Measurements from ENCODE around the gene GALNT2.

The GALNT2 gene

DNA sequence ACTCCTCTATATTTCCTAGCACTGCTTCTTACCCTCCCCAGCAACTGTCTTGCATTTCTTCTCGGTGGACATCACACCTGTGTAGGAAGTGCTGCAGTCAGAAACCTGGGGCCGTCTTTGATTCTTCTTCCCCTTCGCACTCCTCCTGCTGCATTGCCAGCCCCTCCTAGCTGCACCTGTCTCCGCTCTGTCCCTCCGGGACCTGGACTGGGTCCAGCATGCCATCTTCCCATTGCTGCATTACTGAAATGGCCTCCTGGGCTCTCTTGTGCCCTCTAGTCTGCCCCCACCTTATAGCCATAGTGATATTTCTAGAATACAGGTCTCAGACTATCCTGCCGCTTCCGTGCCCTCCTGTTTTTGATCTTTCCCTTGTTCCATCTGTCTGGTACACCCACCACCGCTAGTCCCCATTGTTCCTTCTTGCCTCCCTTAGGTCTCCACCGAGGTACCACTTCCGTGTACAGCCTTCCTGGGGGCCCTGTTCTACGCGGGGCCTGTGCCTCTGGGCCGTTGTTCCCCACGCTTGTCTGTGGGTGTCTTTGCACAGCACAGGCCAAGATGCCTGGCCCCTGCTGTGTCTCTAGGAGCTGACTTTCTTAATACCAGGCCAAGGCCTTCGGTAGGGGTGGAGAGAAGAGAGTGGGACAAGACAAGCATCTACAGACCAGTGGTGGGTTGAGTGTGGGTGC, 107.6 kb downstream of the GALNT2 start:
- peaks cover 74% of the 10 kb centered on the region for H3K4me1 ChIP-seq (ENCODE audit: insufficient read depth, low read length, poor library complexity, severe bottlenecking)
- H4K20me1 ChIP-seq (ENCODE audit: insufficient read depth, low read length, poor library complexity, severe bottlenecking) = peaks cover 3% of the 10 kb centered on the region
- TF ChIP-seq EZH2phosphoT487 (IDR thresholded peaks at IDR 0.05; ENCODE audit: borderline replicate concordance) = no peak
- TF ChIP-seq, protein P1, sequence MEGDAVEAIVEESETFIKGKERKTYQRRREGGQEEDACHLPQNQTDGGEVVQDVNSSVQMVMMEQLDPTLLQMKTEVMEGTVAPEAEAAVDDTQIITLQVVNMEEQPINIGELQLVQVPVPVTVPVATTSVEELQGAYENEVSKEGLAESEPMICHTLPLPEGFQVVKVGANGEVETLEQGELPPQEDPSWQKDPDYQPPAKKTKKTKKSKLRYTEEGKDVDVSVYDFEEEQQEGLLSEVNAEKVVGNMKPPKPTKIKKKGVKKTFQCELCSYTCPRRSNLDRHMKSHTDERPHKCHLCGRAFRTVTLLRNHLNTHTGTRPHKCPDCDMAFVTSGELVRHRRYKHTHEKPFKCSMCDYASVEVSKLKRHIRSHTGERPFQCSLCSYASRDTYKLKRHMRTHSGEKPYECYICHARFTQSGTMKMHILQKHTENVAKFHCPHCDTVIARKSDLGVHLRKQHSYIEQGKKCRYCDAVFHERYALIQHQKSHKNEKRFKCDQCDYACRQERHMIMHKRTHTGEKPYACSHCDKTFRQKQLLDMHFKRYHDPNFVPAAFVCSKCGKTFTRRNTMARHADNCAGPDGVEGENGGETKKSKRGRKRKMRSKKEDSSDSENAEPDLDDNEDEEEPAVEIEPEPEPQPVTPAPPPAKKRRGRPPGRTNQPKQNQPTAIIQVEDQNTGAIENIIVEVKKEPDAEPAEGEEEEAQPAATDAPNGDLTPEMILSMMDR (conservative IDR thresholded peaks at IDR 0.05; ENCODE audit: low read length) = no peak
- no peaks in the 10 kb centered on the region for H3F3A ChIP-seq (ENCODE audit: low read depth)
- H3K4me3 ChIP-seq (ENCODE audit: low read length, poor library complexity, severe bottlenecking) = no peak overlapping the region
- no peaks in the 10 kb centered on the region for H3K9me3 ChIP-seq (ENCODE audit: insufficient read depth, low read depth, low read length)
- H3K9ac ChIP-seq (ENCODE audit: low read depth, low read length, poor library complexity, severe bottlenecking) = peak overlapping the region; percentile 55
- H3K79me2 ChIP-seq (ENCODE audit: insufficient read depth, low read length) = peaks cover 97% of the 10 kb centered on the region
- peak overlapping the region; percentile 57 for H3K4me2 ChIP-seq (ENCODE audit: low read depth, low read length, poor library complexity, severe bottlenecking)
- no peak overlapping the region for H2AFZ ChIP-seq (ENCODE audit: low read length)
- H3K36me3 ChIP-seq (ENCODE audit: insufficient read depth, low read length) = peaks cover 34% of the 10 kb centered on the region; the same call in 1 of the 2 replicates
- H3K27me3 ChIP-seq (ENCODE audit: insufficient read depth, low read length, poor library complexity, severe bottlenecking) = no peaks in the 10 kb centered on the region
- H3K9me2 ChIP-seq (replicated peaks; ENCODE audit: low read depth, low read length) = no peaks in the 10 kb centered on the region

DNA sequence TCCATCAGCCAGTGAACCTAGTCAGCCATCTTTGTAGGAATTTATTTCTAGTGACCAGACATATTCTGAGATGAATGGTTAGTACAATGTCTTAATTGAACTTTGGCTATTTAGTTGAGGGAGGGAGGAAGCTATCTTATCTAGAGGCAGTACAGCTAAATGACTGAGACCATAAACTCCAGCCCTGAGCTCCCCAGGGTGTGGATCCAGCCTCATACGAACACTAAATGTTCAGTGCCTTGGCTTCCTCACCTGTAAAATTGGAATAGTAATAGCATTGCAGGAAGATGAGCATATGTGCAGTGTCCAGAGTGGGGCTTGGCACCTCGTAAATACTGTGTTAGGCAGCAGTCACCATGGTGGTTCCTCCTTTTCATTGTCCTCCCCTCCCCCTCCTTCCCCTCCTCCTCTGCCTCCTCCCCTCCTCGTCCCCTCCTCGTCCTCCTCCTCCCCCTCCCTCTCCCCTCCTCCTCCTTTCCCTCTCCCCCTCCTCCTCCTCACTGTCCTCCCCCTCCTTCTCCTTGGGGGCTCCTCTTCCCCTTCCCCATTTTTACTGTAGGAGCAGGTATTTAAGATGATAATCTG, 108.2 kb downstream of the GALNT2 start:
- no peaks in the 10 kb centered on the region for H3K9me3 ChIP-seq (ENCODE audit: insufficient read depth, low read depth, low read length)

DNA sequence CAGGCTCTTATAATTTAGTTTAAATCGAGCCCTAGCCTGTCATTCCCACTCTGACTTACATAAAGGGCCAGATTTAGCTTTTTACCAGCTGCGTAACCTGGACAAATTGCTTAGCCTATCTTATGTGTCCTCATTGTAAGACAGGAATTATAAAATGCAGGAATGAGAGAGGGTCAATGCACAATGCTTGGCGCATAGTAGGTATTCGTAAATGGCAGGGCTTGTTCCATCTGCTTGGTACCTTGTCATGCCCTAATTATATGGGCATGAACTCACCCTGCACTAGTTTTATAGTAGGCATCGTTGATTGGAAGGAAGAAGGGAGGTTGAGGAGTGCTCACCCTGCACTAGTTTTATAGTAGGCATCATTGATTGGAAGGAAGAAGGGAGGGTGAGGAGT, 108.8 kb downstream of the GALNT2 start:
- H3K36me3 ChIP-seq (ENCODE audit: insufficient read depth, low read length) = peaks cover 42% of the 10 kb centered on the region; the same call in 1 of the 2 replicates
- no peaks in the 10 kb centered on the region for H3K9me3 ChIP-seq (ENCODE audit: insufficient read depth, low read depth, low read length)
- peak overlapping the region; percentile 57 for H3K4me2 ChIP-seq (ENCODE audit: low read depth, low read length, poor library complexity, severe bottlenecking)
- H3F3A ChIP-seq (ENCODE audit: low read depth) = no peaks in the 10 kb centered on the region
- peaks cover 3% of the 10 kb centered on the region for H4K20me1 ChIP-seq (ENCODE audit: insufficient read depth, low read length, poor library complexity, severe bottlenecking)
- H3K9ac ChIP-seq (ENCODE audit: low read depth, low read length, poor library complexity, severe bottlenecking) = peak overlapping the region; percentile 55
- peaks cover 62% of the 10 kb centered on the region for H3K4me1 ChIP-seq (ENCODE audit: insufficient read depth, low read length, poor library complexity, severe bottlenecking)
- H3K9me2 ChIP-seq (replicated peaks; ENCODE audit: low read depth, low read length) = no peaks in the 10 kb centered on the region
- peaks cover 97% of the 10 kb centered on the region for H3K79me2 ChIP-seq (ENCODE audit: insufficient read depth, low read length)
- no peak for TF ChIP-seq EZH2phosphoT487 (IDR thresholded peaks at IDR 0.05; ENCODE audit: borderline replicate concordance)
- TF ChIP-seq, protein P1 (conservative IDR thresholded peaks at IDR 0.05; ENCODE audit: low read length) = no peak
- no peak overlapping the region for H2AFZ ChIP-seq (ENCODE audit: low read length)
- H3K27me3 ChIP-seq (ENCODE audit: insufficient read depth, low read length, poor library complexity, severe bottlenecking) = no peaks in the 10 kb centered on the region
- no peak overlapping the region for H3K4me3 ChIP-seq (ENCODE audit: low read length, poor library complexity, severe bottlenecking)

More for the DNA sequence above, 108.2 kb downstream of the GALNT2 start:
- Histone ChIP-seq H3F3A (ENCODE audit: low read depth) (no peaks in the 10 kb centered on the region), H3K79me2 (ENCODE audit: insufficient read depth, low read length) (peaks cover 97% of the 10 kb centered on the region), H3K9ac (ENCODE audit: low read depth, low read length, poor library complexity, severe bottlenecking) (peak overlapping the region; percentile 55), H3K4me2 (ENCODE audit: low read depth, low read length, poor library complexity, severe bottlenecking) (peak overlapping the region; percentile 57), H3K9me2 (replicated peaks; ENCODE audit: low read depth, low read length) (no peaks in the 10 kb centered on the region), H3K27me3 (ENCODE audit: insufficient read depth, low read length, poor library complexity, severe bottlenecking) (no peaks in the 10 kb centered on the region), H3K4me3 (ENCODE audit: low read length, poor library complexity, severe bottlenecking) (no peak overlapping the region), H3K36me3 (ENCODE audit: insufficient read depth, low read length) (peaks cover 37% of the 10 kb centered on the region; the same call in 1 of the 2 replicates), H4K20me1 (ENCODE audit: insufficient read depth, low read length, poor library complexity, severe bottlenecking) (peaks cover 3% of the 10 kb centered on the region), H2AFZ (ENCODE audit: low read length) (no peak overlapping the region), H3K4me1 (ENCODE audit: insufficient read depth, low read length, poor library complexity, severe bottlenecking) (peaks cover 67% of the 10 kb centered on the region)
- TF ChIP-seq, protein P1 (conservative IDR thresholded peaks at IDR 0.05; ENCODE audit: low read length) = no peak
- no peak for TF ChIP-seq EZH2phosphoT487 (IDR thresholded peaks at IDR 0.05; ENCODE audit: borderline replicate concordance)
